Suprapubic skin (tissue), 4 donors: Measurements from ENCODE around the gene NCOA1. TPM values are rescaled to one million over a fixed set of nuclear protein-coding genes. Genes with fewer than 3 reads are reported as not detected.
"Not testable (repeated sequence)": the region's sequence is repeated elsewhere in the genome, so short reads cannot be mapped to it uniquely, and the experiment has no call there.

ENCODE experiments used
- DNase-seq, 2 donors: peaks; one replicate each; pipeline ENCODE4 v3.0.0-alpha.2; 2019; ENCODE audit warnings: low spot score in 2 of 2
- H3K27ac ChIP-seq: fragments of 200-600 bp; sonication (generic); one replicate; pipeline ENCODE4 v1.5.1; 2019
- H3K27me3 ChIP-seq: fragments of 200-600 bp; sonication (generic); one replicate; pipeline ENCODE4 v1.5.1; 2019
- H3K36me3 ChIP-seq: fragments of 200-600 bp; sonication (generic); one replicate; pipeline ENCODE4 v1.5.1; 2019
- H3K4me1 ChIP-seq: fragments of 200-600 bp; sonication (generic); one replicate; pipeline ENCODE4 v1.5.1; 2019
- H3K4me3 ChIP-seq: fragments of 200-600 bp; sonication (generic); one replicate; pipeline ENCODE4 v1.5.1; 2019; ENCODE audit warnings: mild to moderate bottlenecking
- H3K9me3 ChIP-seq: fragments of 200-600 bp; sonication (generic); one replicate; pipeline ENCODE4 v1.5.1; 2019
- EP300 ChIP-seq: sonication (generic); formaldehyde crosslinking; IDR thresholded peaks from one replicate; pipeline ENCODE4 v1.6.1; 2017; ENCODE audit warnings: antibody characterized with exemption
- POLR2A ChIP-seq, 2 donors: fragments of 450-650 bp; IDR thresholded peaks; one replicate each; pipeline ENCODE4 v1.6.1; 2017; ENCODE audit warnings: antibody characterized with exemption in 2 of 2, mild to moderate bottlenecking in 2 of 2, moderate library complexity in 2 of 2
- POLR2AphosphoS5 ChIP-seq, 3 donors: sonication (generic); formaldehyde crosslinking; IDR thresholded peaks; one replicate each; pipeline ENCODE4 v1.6.1; 2017; ENCODE audit warnings: antibody characterized with exemption in 3 of 3
- WGBS: methylation state at CpG from one replicate; pipeline ENCODE4 v1.1.5; 2018; 5-methylcytosine and 5-hydroxymethylcytosine counted together
- total RNA-seq, 4 donors: library from RNA; depleted of rRNA; stranded (reverse); fragments of >200 nt; gene quantifications; one replicate each; pipeline ENCODE4 v1.1.0, GENCODE V29; 2016
- TF ChIP-seq, protein P1 (sequence below), 2 donors: fragments of 200-600 bp in 1 of 2; fragments of 450-650 bp in 1 of 2; sonication (generic) in 1 of 2; IDR thresholded peaks; one replicate each; pipeline ENCODE4 v1.5.1; 2016 to 2019; ENCODE audit warnings: antibody characterized with exemption in 2 of 2, mild to moderate bottlenecking in 1 of 2, moderate library complexity in 1 of 2

NCOA1 gene
- total RNA-seq, 4 donors from 2014 or later: 40.5 to 66.1 (median 47.2) TPM

- Histone ChIP-seq H3K27me3 (no peaks in the 10 kb centered on the region), H3K36me3 (peaks cover 16% of the 10 kb centered on the region), H3K9me3 (no peaks in the 10 kb centered on the region), H3K27ac (no peak overlapping the region), H3K4me1 (peaks cover 7% of the 10 kb centered on the region), H3K4me3 (no peak overlapping the region)
- WGBS: 90% methylated on average over 3 of the region's 7 CpGs
- TF ChIP-seq EP300 (no peak), POLR2A (IDR thresholded peaks at IDR 0.05) (no peak), POLR2AphosphoS5 (IDR thresholded peaks at IDR 0.05) (no peak)
- TF ChIP-seq, protein P1, sequence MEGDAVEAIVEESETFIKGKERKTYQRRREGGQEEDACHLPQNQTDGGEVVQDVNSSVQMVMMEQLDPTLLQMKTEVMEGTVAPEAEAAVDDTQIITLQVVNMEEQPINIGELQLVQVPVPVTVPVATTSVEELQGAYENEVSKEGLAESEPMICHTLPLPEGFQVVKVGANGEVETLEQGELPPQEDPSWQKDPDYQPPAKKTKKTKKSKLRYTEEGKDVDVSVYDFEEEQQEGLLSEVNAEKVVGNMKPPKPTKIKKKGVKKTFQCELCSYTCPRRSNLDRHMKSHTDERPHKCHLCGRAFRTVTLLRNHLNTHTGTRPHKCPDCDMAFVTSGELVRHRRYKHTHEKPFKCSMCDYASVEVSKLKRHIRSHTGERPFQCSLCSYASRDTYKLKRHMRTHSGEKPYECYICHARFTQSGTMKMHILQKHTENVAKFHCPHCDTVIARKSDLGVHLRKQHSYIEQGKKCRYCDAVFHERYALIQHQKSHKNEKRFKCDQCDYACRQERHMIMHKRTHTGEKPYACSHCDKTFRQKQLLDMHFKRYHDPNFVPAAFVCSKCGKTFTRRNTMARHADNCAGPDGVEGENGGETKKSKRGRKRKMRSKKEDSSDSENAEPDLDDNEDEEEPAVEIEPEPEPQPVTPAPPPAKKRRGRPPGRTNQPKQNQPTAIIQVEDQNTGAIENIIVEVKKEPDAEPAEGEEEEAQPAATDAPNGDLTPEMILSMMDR (IDR thresholded peaks at IDR 0.05): no peak
- DNase-seq: no peak
Measured at GRCh38 chr2:24566630-24567029, 75.6 kb downstream of the NCOA1 start.

- H3K4me1 ChIP-seq: peaks cover 7% of the 10 kb centered on the region
- H3K27ac ChIP-seq: no peak overlapping the region
- no peak overlapping the region for H3K4me3 ChIP-seq
- no peaks in the 10 kb centered on the region for H3K9me3 ChIP-seq
- peaks cover 16% of the 10 kb centered on the region for H3K36me3 ChIP-seq
- DNase-seq: no peak
- H3K27me3 ChIP-seq: no peaks in the 10 kb centered on the region
- TF ChIP-seq EP300 (no peak), POLR2A (IDR thresholded peaks at IDR 0.05) (no peak), POLR2AphosphoS5 (IDR thresholded peaks at IDR 0.05) (no peak)
- TF ChIP-seq, protein P1 (IDR thresholded peaks at IDR 0.05): no peak
Measured at GRCh38 chr2:24568551-24568950, 77.5 kb downstream of the NCOA1 start.

DNA sequence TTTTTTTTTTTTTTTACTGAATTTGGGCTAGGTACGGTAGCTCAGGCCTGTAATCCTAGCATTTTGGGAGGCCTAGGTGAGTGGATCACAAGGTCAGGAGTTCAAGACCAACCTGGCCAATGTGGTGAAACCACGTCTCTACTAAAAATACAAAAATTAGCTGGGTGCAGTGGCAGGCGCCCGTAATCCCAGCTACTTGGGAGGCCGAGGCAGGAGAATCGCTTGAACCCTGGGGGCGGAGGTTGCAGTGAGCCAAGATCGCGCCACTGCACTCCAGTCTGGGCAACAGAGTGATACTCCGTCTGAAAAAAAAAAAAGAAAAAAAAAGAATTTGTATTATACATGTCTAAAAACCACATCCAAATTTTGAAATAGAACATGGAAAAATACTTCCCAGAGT, 78.5 kb downstream of the NCOA1 start:
- not testable (repeated sequence) for H3K4me3 ChIP-seq, H3K9me3 ChIP-seq, H3K4me1 ChIP-seq, H3K27ac ChIP-seq, DNase-seq, H3K27me3 ChIP-seq
- peaks cover 16% of the 10 kb centered on the region for H3K36me3 ChIP-seq
- whole genome bisulfite sequencing: 88% methylated on average over 10 of the region's 10 CpGs

DNA sequence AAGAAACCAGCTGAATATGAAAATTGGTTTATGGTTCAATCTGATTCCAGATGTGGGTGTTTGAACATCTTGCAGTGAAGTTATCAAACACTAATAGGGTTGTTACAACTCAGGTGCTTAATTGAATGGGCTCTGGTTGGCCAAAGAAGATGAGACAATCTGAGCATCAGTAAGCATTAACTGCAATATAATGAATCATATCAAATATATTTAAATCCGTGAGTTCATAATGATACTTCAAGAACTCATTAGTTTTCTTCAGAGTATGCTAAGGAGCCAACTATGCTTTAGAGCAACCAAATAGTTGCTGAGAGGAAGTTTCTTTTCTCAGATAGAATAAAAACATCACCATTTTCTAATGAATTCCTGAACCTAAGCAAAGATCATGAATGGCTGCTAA, 79.2 kb downstream of the NCOA1 start:
- Histone ChIP-seq H3K4me1 (peaks cover 7% of the 10 kb centered on the region), H3K27me3 (no peaks in the 10 kb centered on the region), H3K4me3 (no peak overlapping the region), H3K27ac (no peak overlapping the region), H3K36me3 (peaks cover 16% of the 10 kb centered on the region), H3K9me3 (no peaks in the 10 kb centered on the region)
- no peak for TF ChIP-seq POLR2A (IDR thresholded peaks at IDR 0.05)
- TF ChIP-seq, protein P1 (IDR thresholded peaks at IDR 0.05): no peak
- no peak for TF ChIP-seq POLR2AphosphoS5 (IDR thresholded peaks at IDR 0.05)
- no peak for TF ChIP-seq EP300
- DNase-seq: no peak
- WGBS: 84% methylated on average over 1 of the region's 1 CpG

DNA sequence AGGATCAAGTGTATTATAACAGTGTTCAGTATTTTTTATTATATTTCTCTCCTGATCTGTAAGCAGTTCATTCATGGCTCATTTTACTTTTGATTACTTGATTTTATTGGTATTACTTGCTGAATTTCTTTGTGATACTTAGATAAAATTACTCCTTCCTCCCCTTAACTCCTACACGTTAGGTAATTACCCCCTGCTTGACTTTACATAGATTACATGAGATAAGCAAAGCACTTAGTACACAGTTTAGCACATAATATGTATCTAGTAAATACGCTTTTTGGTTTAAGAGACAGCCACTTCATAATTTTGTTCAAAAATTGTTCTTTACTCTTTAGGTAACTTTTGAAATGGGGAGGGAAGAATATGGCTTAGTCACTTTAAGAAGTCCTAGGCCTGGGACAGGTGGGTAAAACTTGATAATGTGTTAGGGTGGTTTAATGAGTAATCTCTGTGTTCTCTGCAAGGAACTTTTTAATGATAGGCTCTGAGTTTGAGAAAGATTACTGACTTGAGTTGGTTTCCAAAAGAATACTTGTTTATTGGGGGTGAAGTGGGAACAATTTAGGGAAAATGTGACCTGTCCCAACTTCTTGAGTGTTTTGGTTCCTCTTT, 80.9 kb downstream of the NCOA1 start:
- TF ChIP-seq POLR2AphosphoS5 (IDR thresholded peaks at IDR 0.05) (no peak), POLR2A (IDR thresholded peaks at IDR 0.05) (no peak), EP300 (no peak)
- TF ChIP-seq, protein P1 (IDR thresholded peaks at IDR 0.05): no peak
- H3K4me3 ChIP-seq: no peak overlapping the region
- no peaks in the 10 kb centered on the region for H3K27me3 ChIP-seq
- WGBS: 78% methylated on average over 2 of the region's 2 CpGs
- H3K27ac ChIP-seq: no peak overlapping the region
- DNase-seq: no peak
- H3K36me3 ChIP-seq: no peaks in the 10 kb centered on the region
- no peaks in the 10 kb centered on the region for H3K9me3 ChIP-seq
- peaks cover 7% of the 10 kb centered on the region for H3K4me1 ChIP-seq

- peaks cover 7% of the 10 kb centered on the region for H3K4me1 ChIP-seq
- no peak overlapping the region for H3K4me3 ChIP-seq
- no peak overlapping the region for H3K27ac ChIP-seq
- H3K27me3 ChIP-seq: no peaks in the 10 kb centered on the region
- TF ChIP-seq POLR2A (IDR thresholded peaks at IDR 0.05): no peak
- TF ChIP-seq EP300: no peak
- no peak for TF ChIP-seq POLR2AphosphoS5 (IDR thresholded peaks at IDR 0.05)
- TF ChIP-seq, protein P1 (IDR thresholded peaks at IDR 0.05): no peak
- no peaks in the 10 kb centered on the region for H3K36me3 ChIP-seq
- H3K9me3 ChIP-seq: no peaks in the 10 kb centered on the region
- no peak for DNase-seq
Measured at GRCh38 chr2:24576146-24576545, 85.1 kb downstream of the NCOA1 start.
